Upper lobe of left lung (tissue), 6 donors: ENCODE results near the gene MEGF11. TPM values are rescaled to one million over a fixed set of nuclear protein-coding genes. Genes with fewer than 3 reads are reported as not detected.
"Not testable (repeated sequence)": the region's sequence is repeated elsewhere in the genome, so short reads cannot be mapped to it uniquely, and the experiment has no call there.

ENCODE experiments used
- ATAC-seq, 2 donors: fragments of 200-7000 bp; cut with Tn5 transposase; one replicate each; pipeline ENCODE4 v1.9.1; 2022; ENCODE audit warnings: mild to moderate bottlenecking in 2 of 2, moderate library complexity in 2 of 2; ENCODE audit not compliant: low FRiP score in 2 of 2
- DNase-seq, 2 donors: peaks; one replicate each; pipeline ENCODE4 v3.0.0-alpha.2; 2019 to 2020
- H3K27ac ChIP-seq, 4 donors: fragments of 200-600 bp; sonication (generic); one replicate each; pipeline ENCODE4 v1.5.1; 2016 to 2019
- H3K27me3 ChIP-seq, 4 donors: fragments of 200-600 bp; sonication (generic); one replicate each; pipeline ENCODE4 v1.5.1; 2017 to 2019
- H3K36me3 ChIP-seq, 4 donors: fragments of 200-600 bp; sonication (generic); one replicate each; pipeline ENCODE4 v1.5.1; 2016 to 2019
- H3K4me1 ChIP-seq, 4 donors: fragments of 200-600 bp; sonication (generic); one replicate each; pipeline ENCODE4 v1.5.1; 2018 to 2019
- H3K4me3 ChIP-seq, 4 donors: fragments of 200-600 bp; sonication (generic); one replicate each; pipeline ENCODE4 v1.5.1; 2017 to 2019; ENCODE audit warnings: mild to moderate bottlenecking in 2 of 4, moderate library complexity in 1 of 4
- H3K9me3 ChIP-seq, 4 donors: fragments of 200-600 bp; sonication (generic); one replicate each; pipeline ENCODE4 v1.5.1; 2018 to 2019
- CTCF ChIP-seq, 6 experiments: fragments of 450-650 bp in 4 of 6; fragments of 200-600 bp in 2 of 6; sonication (generic) in 2 of 6; IDR thresholded peaks; one replicate each; pipeline ENCODE4 v1.5.1; 2016 to 2019; ENCODE audit warnings: antibody characterized with exemption in 6 of 6
- EP300 ChIP-seq, 4 donors: sonication (generic); formaldehyde crosslinking; IDR thresholded peaks; one replicate each; pipeline ENCODE4 v1.5.1; 2017; ENCODE audit warnings: antibody characterized with exemption in 4 of 4, control low read depth in 2 of 4
- POLR2A ChIP-seq, 4 donors: fragments of 450-650 bp; IDR thresholded peaks; one replicate each; pipeline ENCODE4 v1.5.1; 2016 to 2017; ENCODE audit warnings: antibody characterized with exemption in 4 of 4, mild to moderate bottlenecking in 2 of 4
- POLR2AphosphoS5 ChIP-seq, 2 donors: sonication (generic); formaldehyde crosslinking; IDR thresholded peaks; one replicate each; pipeline ENCODE4 v1.5.1; 2017; ENCODE audit warnings: antibody characterized with exemption in 2 of 2
- WGBS, 2 donors: methylation state at CpG; one replicate each; pipeline ENCODE4 v1.1.5; 2017 to 2018; 5-methylcytosine and 5-hydroxymethylcytosine counted together
- total RNA-seq, 6 donors: library from RNA; depleted of rRNA in 4 of 6; stranded (reverse); fragments of >200 nt in 4 of 6; gene quantifications; one replicate each; pipeline versions ENCODE4 v1.1.0 to v1.2.1, GENCODE V29; 2016 to 2021
- donor health status: DM: no; HTN: no; CAD: no; lungs with moderate emphysema.
- donor health status: DM: no; HTN: yes; CAD: no; lungs with severe emphysema.

The MEGF11 gene
- total RNA-seq, 6 donors from 2014 or later, result 1.5 to 4.0 (median 3.5) TPM; not detected in 3

GRCh38 chr15:65870889-65871533 lies 382.5 kb downstream of the MEGF11 start:
- H3K9me3 ChIP-seq, result no peaks in the 10 kb centered on the region
- H3K27me3 ChIP-seq, result no peaks in the 10 kb centered on the region
- WGBS, 2 donors, result 16 to 35% methylated on average over 2 of the region's 2 CpGs
- peak overlapping the region in 3 of 4 donors; percentile 77 to 95 (median 90) for H3K4me3 ChIP-seq
- H3K27ac ChIP-seq, result peak overlapping the region; percentile 94 to 98 (median 96)
- TF ChIP-seq CTCF (IDR thresholded peaks at IDR 0.05) (no peak), POLR2A (IDR thresholded peaks at IDR 0.05) (peak in 1 of 4 donors; percentile 42)
- peaks cover 0 to 19% (median 11%) of the 10 kb centered on the region in 4 donors for H3K36me3 ChIP-seq
- DNase-seq, result no peak
- no peak for ATAC-seq
- peaks cover 2 to 49% (median 34%) of the 10 kb centered on the region in 4 donors for H3K4me1 ChIP-seq

GRCh38 chr15:65869954-65870871 lies 383.3 kb downstream of the MEGF11 start:
- peak overlapping the region; percentile 94 to 98 (median 96) for H3K27ac ChIP-seq
- no peaks in the 10 kb centered on the region for H3K27me3 ChIP-seq
- ATAC-seq, result peak; percentile 7 to 68
- peak; percentile 66 to 85 for DNase-seq
- H3K36me3 ChIP-seq, result peaks cover 0 to 11% (median 9%) of the 10 kb centered on the region in 4 donors
- H3K4me1 ChIP-seq, result peaks cover 2 to 42% (median 28%) of the 10 kb centered on the region in 4 donors
- 1 to 2% methylated on average over 43 of the region's 43 CpGs for WGBS, 2 donors
- no peaks in the 10 kb centered on the region for H3K9me3 ChIP-seq
- TF ChIP-seq POLR2A (IDR thresholded peaks at IDR 0.05) (peak in 2 of 4 donors; percentile 38), EP300 (IDR thresholded peaks at IDR 0.05) (peak in 2 of 4 donors; percentile 68 to 76), POLR2AphosphoS5 (IDR thresholded peaks at IDR 0.05) (peak; percentile 83 to 86), CTCF (IDR thresholded peaks at IDR 0.05) (no peak)
- peak overlapping the region; percentile 77 to 97 (median 92) for H3K4me3 ChIP-seq

- peaks cover 0 to 2% (median 2%) of the 10 kb centered on the region in 4 donors for H3K36me3 ChIP-seq
- WGBS, 2 donors, result 0% methylated on average over 41 to 44 of the region's 62 CpGs
- no peaks in the 10 kb centered on the region for H3K27me3 ChIP-seq
- peak; percentile 98 to 99 for ATAC-seq
- peaks cover 2 to 41% (median 26%) of the 10 kb centered on the region in 4 donors for H3K4me1 ChIP-seq
- DNase-seq, result peak; percentile 96 to 98
- peak; percentile 95 to 96 for TF ChIP-seq POLR2AphosphoS5 (IDR thresholded peaks at IDR 0.05)
- TF ChIP-seq CTCF (IDR thresholded peaks at IDR 0.05), result peak in 5 of 6 experiments; percentile 34 to 65 (median 44)
- peak in 1 of 4 donors; percentile 74 for TF ChIP-seq EP300 (IDR thresholded peaks at IDR 0.05)
- TF ChIP-seq POLR2A (IDR thresholded peaks at IDR 0.05), result peak; percentile 5 to 97 (median 90)
- H3K4me3 ChIP-seq, result peak within 1 kb of the TSS; percentile 77 to 97 (median 92)
- peak within 1 kb of the TSS; percentile 94 to 98 (median 96) for H3K27ac ChIP-seq
- no peaks in the 10 kb centered on the region for H3K9me3 ChIP-seq
These were observed 384.2 kb downstream of the MEGF11 start, which contains the start of gene RAB11A for GRCh38 chr15:65869126-65869953. RAB11A (plus strand) TSS chr15:65869491; CDS start chr15:65869586, 95 bp downstream.

- 66 to 68% methylated on average over 11 of the region's 11 CpGs for WGBS, 2 donors
- no peaks in the 10 kb centered on the region for H3K27me3 ChIP-seq
- H3K4me3 ChIP-seq, result peak overlapping the region; percentile 77 to 97 (median 92)
- peak overlapping the region; percentile 94 to 98 (median 96) for H3K27ac ChIP-seq
- H3K9me3 ChIP-seq, result no peaks in the 10 kb centered on the region
- H3K36me3 ChIP-seq, result no peaks in the 10 kb centered on the region
- ATAC-seq (no peak), DNase-seq (no peak)
- TF ChIP-seq POLR2AphosphoS5 (IDR thresholded peaks at IDR 0.05) (no peak), CTCF (IDR thresholded peaks at IDR 0.05) (no peak), POLR2A (IDR thresholded peaks at IDR 0.05) (no peak), EP300 (IDR thresholded peaks at IDR 0.05) (no peak)
- H3K4me1 ChIP-seq, result peaks cover 2 to 34% (median 24%) of the 10 kb centered on the region in 4 donors
These were observed 384.9 kb downstream of the MEGF11 start for GRCh38 chr15:65868546-65869125.

GRCh38 chr15:65867933-65868332 lies 385.6 kb downstream of the MEGF11 start:
- whole genome bisulfite sequencing, 2 donors, result 97 to 98% methylated on average over 6 of the region's 6 CpGs
- not testable (repeated sequence) for DNase-seq, H3K9me3 ChIP-seq, H3K27me3 ChIP-seq, H3K4me3 ChIP-seq, H3K27ac ChIP-seq, ATAC-seq, H3K36me3 ChIP-seq
- H3K4me1 ChIP-seq, result peaks cover 2 to 27% (median 18%) of the 10 kb centered on the region in 4 donors
